HG02798 (cell line): ENCODE data around the gene EVL.
A peak's percentile ranks its signal among the peaks of the same experiment; 100 is the strongest.

Experiments
- ATAC-seq: cut with Tn5 transposase; IDR thresholded peaks from one replicate; pipeline ENCODE4 v1.9.1; 2021; ENCODE audit warnings: mild to moderate bottlenecking; ENCODE audit not compliant: unreplicated experiment, poor library complexity

EVL gene

GRCh38 chr14:100078997-100079725 is 13.9 kb downstream of the EVL start:
- ATAC-seq = peak; percentile 42

GRCh38 chr14:100079726-100080005 is 14.4 kb downstream of the EVL start:
- ATAC-seq = no peak

- ATAC-seq = no peak
These were observed 15.0 kb downstream of the EVL start for GRCh38 chr14:100080206-100080605.

GRCh38 chr14:100081997-100082625 is 16.9 kb downstream of the EVL start:
- ATAC-seq = no peak

- no peak for ATAC-seq
These were observed 17.5 kb downstream of the EVL start for GRCh38 chr14:100082723-100083122.

GRCh38 chr14:100083706-100084105 is 18.5 kb downstream of the EVL start:
- ATAC-seq = no peak

GRCh38 chr14:100084591-100084990 is 19.4 kb downstream of the EVL start:
- no peak for ATAC-seq

GRCh38 chr14:100085462-100085861 is 20.2 kb downstream of the EVL start:
- ATAC-seq = no peak

GRCh38 chr14:100086361-100086760 is 21.1 kb downstream of the EVL start:
- no peak for ATAC-seq

GRCh38 chr14:100088226-100088625 is 23.0 kb downstream of the EVL start:
- no peak for ATAC-seq

GRCh38 chr14:100091386-100091785 is 26.2 kb downstream of the EVL start:
- ATAC-seq = no peak

- no peak for ATAC-seq
These were observed 27.6 kb downstream of the EVL start for GRCh38 chr14:100092832-100093231.

- no peak for ATAC-seq
These were observed 28.1 kb downstream of the EVL start for GRCh38 chr14:100093319-100093718.

- ATAC-seq = no peak
These were observed 31.4 kb downstream of the EVL start for GRCh38 chr14:100096656-100097055.

- ATAC-seq = no peak
These were observed 32.9 kb downstream of the EVL start for GRCh38 chr14:100098171-100098570.

GRCh38 chr14:100100032-100100703 is 34.9 kb downstream of the EVL start:
- ATAC-seq = no peak

GRCh38 chr14:100102156-100102785 is 37.0 kb downstream of the EVL start:
- ATAC-seq = no peak

GRCh38 chr14:100103250-100104005 is 38.2 kb downstream of the EVL start:
- ATAC-seq = no peak

- ATAC-seq = no peak
These were observed 38.8 kb downstream of the EVL start for GRCh38 chr14:100104006-100104352.

GRCh38 chr14:100104523-100105300 is 39.5 kb downstream of the EVL start:
- no peak for ATAC-seq
